PFSK-1 (cell line): ENCODE measurements around the gene CXCL12.

ENCODE experiments used
- FOXP2 ChIP-seq: optimal IDR thresholded peaks from 2 replicates; pipeline ENCODE3; 2011; ENCODE audit warnings: borderline replicate concordance, control low read depth, inconsistent platforms; ENCODE audit not compliant: insufficient read depth; ENCODE audit errors: extremely low read length, extremely low read depth
- POLR2AphosphoS5 ChIP-seq: IDR thresholded peaks from 2 replicates; pipeline ENCODE4 v1.6.1; 2012; ENCODE audit warnings: low read depth, mild to moderate bottlenecking, control low read depth, low read length, moderate library complexity
- SIN3A ChIP-seq: IDR thresholded peaks from 2 replicates; pipeline ENCODE4 v1.6.1; 2012; ENCODE audit warnings: mild to moderate bottlenecking, low read length, moderate library complexity, borderline replicate concordance; ENCODE audit not compliant: insufficient read depth
- TAF1 ChIP-seq: IDR thresholded peaks from 2 replicates; pipeline ENCODE4 v1.6.1; 2012; ENCODE audit warnings: low read length, control low read depth, borderline replicate concordance; ENCODE audit not compliant: insufficient read depth
- TF ChIP-seq, protein P1 (sequence below), 2 experiments: IDR thresholded peaks; 2 replicates each; pipeline versions ENCODE4 v1.6.1 to v1.8.0; 2011 to 2012; ENCODE audit warnings: low read depth in 2 of 2, low read length in 2 of 2, control low read depth in 1 of 2, inconsistent platforms in 1 of 2, mild to moderate bottlenecking in 1 of 2, moderate library complexity in 1 of 2; ENCODE audit not compliant: insufficient read depth in 1 of 2

The CXCL12 gene

GRCh38 chr10:44374155-44374554 lies 10.7 kb downstream of the CXCL12 start:
- TF ChIP-seq TAF1: no peak
- no peak for TF ChIP-seq FOXP2
- TF ChIP-seq SIN3A: no peak
- TF ChIP-seq POLR2AphosphoS5: no peak
- TF ChIP-seq, protein P1, sequence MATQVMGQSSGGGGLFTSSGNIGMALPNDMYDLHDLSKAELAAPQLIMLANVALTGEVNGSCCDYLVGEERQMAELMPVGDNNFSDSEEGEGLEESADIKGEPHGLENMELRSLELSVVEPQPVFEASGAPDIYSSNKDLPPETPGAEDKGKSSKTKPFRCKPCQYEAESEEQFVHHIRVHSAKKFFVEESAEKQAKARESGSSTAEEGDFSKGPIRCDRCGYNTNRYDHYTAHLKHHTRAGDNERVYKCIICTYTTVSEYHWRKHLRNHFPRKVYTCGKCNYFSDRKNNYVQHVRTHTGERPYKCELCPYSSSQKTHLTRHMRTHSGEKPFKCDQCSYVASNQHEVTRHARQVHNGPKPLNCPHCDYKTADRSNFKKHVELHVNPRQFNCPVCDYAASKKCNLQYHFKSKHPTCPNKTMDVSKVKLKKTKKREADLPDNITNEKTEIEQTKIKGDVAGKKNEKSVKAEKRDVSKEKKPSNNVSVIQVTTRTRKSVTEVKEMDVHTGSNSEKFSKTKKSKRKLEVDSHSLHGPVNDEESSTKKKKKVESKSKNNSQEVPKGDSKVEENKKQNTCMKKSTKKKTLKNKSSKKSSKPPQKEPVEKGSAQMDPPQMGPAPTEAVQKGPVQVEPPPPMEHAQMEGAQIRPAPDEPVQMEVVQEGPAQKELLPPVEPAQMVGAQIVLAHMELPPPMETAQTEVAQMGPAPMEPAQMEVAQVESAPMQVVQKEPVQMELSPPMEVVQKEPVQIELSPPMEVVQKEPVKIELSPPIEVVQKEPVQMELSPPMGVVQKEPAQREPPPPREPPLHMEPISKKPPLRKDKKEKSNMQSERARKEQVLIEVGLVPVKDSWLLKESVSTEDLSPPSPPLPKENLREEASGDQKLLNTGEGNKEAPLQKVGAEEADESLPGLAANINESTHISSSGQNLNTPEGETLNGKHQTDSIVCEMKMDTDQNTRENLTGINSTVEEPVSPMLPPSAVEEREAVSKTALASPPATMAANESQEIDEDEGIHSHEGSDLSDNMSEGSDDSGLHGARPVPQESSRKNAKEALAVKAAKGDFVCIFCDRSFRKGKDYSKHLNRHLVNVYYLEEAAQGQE (IDR thresholded peaks at IDR 0.05; ENCODE audit: insufficient read depth in 1 of 2, low read depth in 2 of 2, low read length in 2 of 2): no peak

DNA sequence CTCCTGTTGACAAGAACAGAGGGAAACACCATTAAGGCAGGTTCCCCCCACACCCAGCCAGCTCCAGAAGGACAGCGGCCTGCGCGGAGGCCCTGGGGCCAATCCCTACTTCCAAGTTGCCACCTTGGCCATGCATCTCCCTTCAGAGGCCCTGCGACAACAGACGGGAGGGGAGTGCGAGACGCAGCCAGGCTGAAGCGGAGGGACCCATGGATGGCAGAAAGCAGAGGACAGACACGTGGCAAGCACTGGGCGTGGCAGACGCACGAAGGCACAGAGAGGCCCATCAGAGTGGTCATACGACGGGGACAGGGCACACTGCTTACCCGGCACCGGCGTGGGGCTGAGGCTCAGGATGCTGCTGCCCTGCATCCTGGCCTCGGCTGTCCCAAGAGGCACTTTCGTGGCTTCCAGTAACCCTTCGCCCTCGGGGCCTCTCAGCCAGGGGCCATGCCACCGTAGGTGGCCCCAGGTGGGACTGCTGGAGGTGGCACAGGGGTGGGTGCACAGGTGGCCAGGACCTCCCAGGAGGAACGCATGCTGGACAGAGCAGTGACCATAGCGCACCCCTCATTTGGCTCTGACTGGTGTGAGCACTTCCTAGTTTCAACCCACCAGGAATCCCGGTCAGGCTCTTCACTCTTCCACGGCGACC lies 11.4 kb downstream of the CXCL12 start:
- TF ChIP-seq SIN3A: no peak
- TF ChIP-seq POLR2AphosphoS5: no peak
- TF ChIP-seq TAF1: no peak
- TF ChIP-seq, protein P1 (IDR thresholded peaks at IDR 0.05; ENCODE audit: insufficient read depth in 1 of 2, low read depth in 2 of 2, low read length in 2 of 2): no peak

GRCh38 chr10:44372181-44372580 lies 12.7 kb downstream of the CXCL12 start:
- TF ChIP-seq POLR2AphosphoS5: no peak
- TF ChIP-seq, protein P1 (IDR thresholded peaks at IDR 0.05; ENCODE audit: insufficient read depth in 1 of 2, low read depth in 2 of 2, low read length in 2 of 2): no peak

- no peak for TF ChIP-seq TAF1
- TF ChIP-seq FOXP2: no peak
- TF ChIP-seq POLR2AphosphoS5: no peak
- TF ChIP-seq SIN3A: no peak
- TF ChIP-seq, protein P1 (IDR thresholded peaks at IDR 0.05; ENCODE audit: insufficient read depth in 1 of 2, low read depth in 2 of 2, low read length in 2 of 2): no peak
Measured at GRCh38 chr10:44370731-44371248, 14.1 kb downstream of the CXCL12 start.

- TF ChIP-seq FOXP2 (no peak), SIN3A (no peak), TAF1 (no peak), POLR2AphosphoS5 (no peak)
- TF ChIP-seq, protein P1 (IDR thresholded peaks at IDR 0.05; ENCODE audit: insufficient read depth in 1 of 2, low read depth in 2 of 2, low read length in 2 of 2): no peak
Measured at GRCh38 chr10:44369854-44370253, 15.0 kb downstream of the CXCL12 start.
